Measurements from ENCODE around the gene FAF2. TPM values are rescaled to one million over a fixed set of nuclear protein-coding genes. Genes with fewer than 3 reads are reported as not detected.

Gene FAF2
- total RNA-seq, 2 experiments from 2014 or later = 27.5 to 30.1 TPM

- Mint-ChIP-seq H3K27ac (peak overlapping the region; percentile 93), H3K4me3 (peak overlapping the region; percentile 89), H3K4me1 (ENCODE audit: low read depth) (peaks cover 80% of the 10 kb centered on the region), H3K9me3 (no peaks in the 10 kb centered on the region), H3K27me3 (no peaks in the 10 kb centered on the region), H3K36me3 (ENCODE audit: low read depth) (peaks cover 7% of the 10 kb centered on the region)
- no peaks in the 10 kb centered on the region for H3K36me3 ChIP-seq (ENCODE audit: insufficient read depth, low read length)
- POLR2A ChIA-PET = interaction anchor here (0.6 to 7.0 kb wide), 15 partner anchors 9 to 182 kb away, joined by 3 to 185 read pairs (median 5); partner anchors contain the start of genes CLTB, FAF2, KIAA1191 and RNF44
- intact Hi-C loops (cut with DNase I, micrococcal nuclease) = loop anchor here in 1 of 2 experiments (1.0 to 5.0 kb wide), 4 partner anchors 41 to 127 kb away; partner anchors contain the start of genes CLTB and TSPAN17
- H3K9me3 ChIP-seq (ENCODE audit: control insufficient read depth in 1 of 2, insufficient read depth in 1 of 2, low read length in 2 of 2) = no peaks in the 10 kb centered on the region
- CTCF ChIA-PET = interaction anchor here (1.0 to 4.0 kb wide), 7 partner anchors 9 to 127 kb away, joined by 3 to 27 read pairs (median 10); partner anchors contain the start of genes CLTB and FAF2
- H3K27ac ChIP-seq (ENCODE audit: low read depth in 1 of 2, low read length in 2 of 2) = peak overlapping the region; percentile 84 to 87
- TF ChIP-seq, protein P1, sequence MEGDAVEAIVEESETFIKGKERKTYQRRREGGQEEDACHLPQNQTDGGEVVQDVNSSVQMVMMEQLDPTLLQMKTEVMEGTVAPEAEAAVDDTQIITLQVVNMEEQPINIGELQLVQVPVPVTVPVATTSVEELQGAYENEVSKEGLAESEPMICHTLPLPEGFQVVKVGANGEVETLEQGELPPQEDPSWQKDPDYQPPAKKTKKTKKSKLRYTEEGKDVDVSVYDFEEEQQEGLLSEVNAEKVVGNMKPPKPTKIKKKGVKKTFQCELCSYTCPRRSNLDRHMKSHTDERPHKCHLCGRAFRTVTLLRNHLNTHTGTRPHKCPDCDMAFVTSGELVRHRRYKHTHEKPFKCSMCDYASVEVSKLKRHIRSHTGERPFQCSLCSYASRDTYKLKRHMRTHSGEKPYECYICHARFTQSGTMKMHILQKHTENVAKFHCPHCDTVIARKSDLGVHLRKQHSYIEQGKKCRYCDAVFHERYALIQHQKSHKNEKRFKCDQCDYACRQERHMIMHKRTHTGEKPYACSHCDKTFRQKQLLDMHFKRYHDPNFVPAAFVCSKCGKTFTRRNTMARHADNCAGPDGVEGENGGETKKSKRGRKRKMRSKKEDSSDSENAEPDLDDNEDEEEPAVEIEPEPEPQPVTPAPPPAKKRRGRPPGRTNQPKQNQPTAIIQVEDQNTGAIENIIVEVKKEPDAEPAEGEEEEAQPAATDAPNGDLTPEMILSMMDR (IDR thresholded peaks at IDR 0.05) = no peak
- ATAC-seq (ENCODE audit: poor library complexity) = peak; percentile 64
- no peaks in the 10 kb centered on the region for H3K27me3 ChIP-seq (ENCODE audit: control insufficient read depth in 1 of 2, insufficient read depth in 2 of 2, low read length in 2 of 2)
- peaks cover 77% of the 10 kb centered on the region for H3K4me1 ChIP-seq (ENCODE audit: insufficient read depth, low read length)
- DNase-seq = peak; percentile 53 to 89 (median 70)
- peak overlapping the region; percentile 76 for H3K4me3 ChIP-seq (ENCODE audit: low read length)
Measured at GRCh38 chr5:176543428-176544182, 95.4 kb downstream of the FAF2 start.

DNA sequence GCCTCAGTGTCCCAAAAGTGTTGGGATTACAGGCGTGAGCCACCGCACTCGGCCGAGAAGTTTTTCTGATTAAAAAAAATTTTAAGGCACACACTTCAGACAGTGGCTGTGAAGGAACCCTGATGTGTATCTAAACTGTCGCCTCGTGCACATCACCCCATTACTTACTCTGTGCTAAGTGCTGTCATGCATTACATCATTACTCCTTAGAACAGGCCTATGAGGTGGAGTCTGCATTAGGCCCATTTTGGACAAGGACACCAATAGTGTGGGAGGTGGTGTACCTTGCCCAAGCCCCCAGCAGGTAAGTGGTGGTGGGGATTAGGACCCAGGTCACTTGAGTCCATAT lies 97.2 kb downstream of the FAF2 start:
- intact Hi-C loops (cut with DNase I, micrococcal nuclease) = no loop called here
- Histone ChIP-seq H3K9me3 (ENCODE audit: control insufficient read depth in 1 of 2, insufficient read depth in 1 of 2, low read length in 2 of 2) (no peaks in the 10 kb centered on the region), H3K27me3 (ENCODE audit: control insufficient read depth in 1 of 2, insufficient read depth in 2 of 2, low read length in 2 of 2) (no peaks in the 10 kb centered on the region), H3K4me3 (ENCODE audit: low read length) (no peak overlapping the region), H3K27ac (ENCODE audit: low read depth in 1 of 2, low read length in 2 of 2) (no peak overlapping the region), H3K4me1 (ENCODE audit: insufficient read depth, low read length) (peaks cover 75% of the 10 kb centered on the region), H3K36me3 (ENCODE audit: insufficient read depth, low read length) (no peaks in the 10 kb centered on the region)
- no peaks in the 10 kb centered on the region for H3K9me3 Mint-ChIP-seq
- H3K4me3 Mint-ChIP-seq = peak overlapping the region; percentile 63
- H3K27ac Mint-ChIP-seq = peak overlapping the region; percentile 93
- peaks cover 63% of the 10 kb centered on the region for H3K4me1 Mint-ChIP-seq (ENCODE audit: low read depth)
- DNase-seq = no peak
- no peak for ATAC-seq (ENCODE audit: poor library complexity)
- peaks cover 7% of the 10 kb centered on the region for H3K36me3 Mint-ChIP-seq (ENCODE audit: low read depth)
- ChIA-PET POLR2A (interaction anchor here (7.0 kb wide), 1 partner anchor 12 kb away, joined by 185 read pairs; the partner anchor contains the start of gene RNF44), CTCF (interaction anchor here (2.1 kb wide), 1 partner anchor 52 kb away, joined by 5 read pairs; no protein-coding TSS in a partner anchor)
- H3K27me3 Mint-ChIP-seq = no peaks in the 10 kb centered on the region
- TF ChIP-seq, protein P1 (IDR thresholded peaks at IDR 0.05) = no peak

DNA sequence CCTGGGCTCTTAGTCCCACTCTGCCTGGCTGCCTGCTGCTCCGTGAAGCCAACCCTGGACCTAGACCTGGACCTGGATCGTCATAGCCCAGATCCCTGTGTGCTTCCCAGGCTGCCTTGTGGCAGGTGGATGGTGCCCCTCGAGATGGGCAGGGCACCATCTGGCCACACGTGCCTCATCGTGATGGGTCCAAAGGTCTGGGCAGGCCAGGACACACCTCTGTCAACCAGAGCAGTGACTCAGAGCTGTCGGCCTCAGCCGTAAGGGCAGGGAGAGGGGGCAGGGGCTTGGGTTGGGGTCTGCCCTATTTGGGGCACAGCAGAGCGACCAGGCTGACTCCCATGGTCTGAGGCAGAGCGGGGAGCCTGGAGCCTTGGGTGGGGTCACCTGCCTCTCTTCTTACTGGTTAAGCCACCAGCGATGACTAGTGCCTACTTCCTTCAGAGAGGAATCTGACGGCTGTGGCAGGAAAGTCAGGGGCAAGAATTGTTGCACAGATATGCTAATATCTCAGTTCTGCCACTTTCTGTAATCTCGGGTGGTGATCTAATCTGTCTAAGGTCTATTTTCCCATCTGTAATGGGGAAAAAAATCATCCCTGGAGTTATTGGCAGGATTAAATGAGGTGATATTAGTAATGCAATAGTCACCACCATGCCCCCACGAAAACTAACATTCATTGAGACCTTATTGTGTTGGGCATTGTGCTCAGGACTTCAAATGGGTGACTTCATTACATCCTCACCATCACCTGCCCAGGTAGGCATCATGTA lies 97.7 kb downstream of the FAF2 start:
- Histone ChIP-seq H3K27me3 (ENCODE audit: control insufficient read depth in 1 of 2, insufficient read depth in 2 of 2, low read length in 2 of 2) (no peaks in the 10 kb centered on the region), H3K4me3 (ENCODE audit: low read length) (no peak overlapping the region), H3K9me3 (ENCODE audit: control insufficient read depth in 1 of 2, insufficient read depth in 1 of 2, low read length in 2 of 2) (no peaks in the 10 kb centered on the region), H3K4me1 (ENCODE audit: insufficient read depth, low read length) (peaks cover 75% of the 10 kb centered on the region), H3K36me3 (ENCODE audit: insufficient read depth, low read length) (no peaks in the 10 kb centered on the region), H3K27ac (ENCODE audit: low read depth in 1 of 2, low read length in 2 of 2) (no peak overlapping the region)
- DNase-seq = no peak
- TF ChIP-seq, protein P1 (IDR thresholded peaks at IDR 0.05) = no peak
- ChIA-PET POLR2A (interaction anchor here (7.0 kb wide), 1 partner anchor 13 kb away, joined by 185 read pairs; the partner anchor contains the start of gene RNF44), CTCF (no interaction called here)
- Mint-ChIP-seq H3K27ac (peak overlapping the region; percentile 93), H3K9me3 (no peaks in the 10 kb centered on the region), H3K4me3 (peak overlapping the region; percentile 8), H3K4me1 (ENCODE audit: low read depth) (peaks cover 57% of the 10 kb centered on the region), H3K27me3 (no peaks in the 10 kb centered on the region), H3K36me3 (ENCODE audit: low read depth) (peaks cover 7% of the 10 kb centered on the region)
- intact Hi-C loops (cut with DNase I, micrococcal nuclease) = no loop called here
- no peak for ATAC-seq (ENCODE audit: poor library complexity)
